MCF 10A (cell line): ENCODE results near the gene NXPH3. TPM values are rescaled to one million over a fixed set of nuclear protein-coding genes. Genes with fewer than 3 reads are reported as not detected.

ENCODE experiments used
- BruUV-seq: library from RNA; stranded (reverse); fragments of 400-500 nt; replicated peaks from 2 replicates; lab custom pipeline; 2021; lab: Mats Ljungman, UMichigan
- CTCF ChIA-PET: fragments of 300-600 bp; sonication (Branson Sonifier 250); formaldehyde crosslinking; extraction: SDS; loops from one replicate; lab custom pipeline; 2021; ENCODE audit warnings: antibody characterized with exemption, inconsistent platforms; lab: Yijun Ruan, JAX
- POLR2A ChIA-PET: fragments of 300-600, 350-650 bp; sonication (Branson Sonifier 250); formaldehyde crosslinking; extraction: SDS; loops from one replicate; lab custom pipeline; 2020; ENCODE audit warnings: antibody characterized with exemption, inconsistent platforms; lab: Yijun Ruan, JAX
- DNase-seq: peaks from one replicate; pipeline ENCODE4 v3.0.0-alpha.2; 2018; ENCODE audit not compliant: unreplicated experiment
- H3K27ac Mint-ChIP-seq: one replicate; pipeline ENCODE4 v1.8.0; 2022; ENCODE audit warnings: mild to moderate bottlenecking, low read depth, mixed read lengths; ENCODE audit not compliant: unreplicated experiment
- H3K27me3 Mint-ChIP-seq: one replicate; pipeline ENCODE4 v1.8.0; 2022; ENCODE audit warnings: mixed read lengths; ENCODE audit not compliant: insufficient read depth, unreplicated experiment
- H3K36me3 Mint-ChIP-seq: one replicate; pipeline ENCODE4 v1.8.0; 2022; ENCODE audit warnings: mild to moderate bottlenecking, moderate library complexity, mixed read lengths; ENCODE audit not compliant: insufficient read depth, unreplicated experiment
- H3K4me1 Mint-ChIP-seq: one replicate; pipeline ENCODE4 v1.8.0; 2022; ENCODE audit warnings: mixed read lengths; ENCODE audit not compliant: insufficient read depth, unreplicated experiment
- H3K4me3 Mint-ChIP-seq: one replicate; pipeline ENCODE4 v1.8.0; 2022; ENCODE audit warnings: mild to moderate bottlenecking, moderate library complexity, mixed read lengths; ENCODE audit not compliant: unreplicated experiment
- H3K9me3 Mint-ChIP-seq: one replicate; pipeline ENCODE4 v1.8.0; 2022; ENCODE audit warnings: mixed read lengths; ENCODE audit not compliant: unreplicated experiment
- intact Hi-C: fragments of 100-400 bp; cut with micrococcal nuclease; formaldehyde crosslinking; loops from 2 replicates; pipeline ENCODE4 v1.14.1; 2022
- total RNA-seq: library from RNA; stranded (reverse); gene quantifications from 2 replicates; pipeline ENCODE4 v1.2.3, GENCODE V29; 2022
- TF ChIP-seq, protein P1 (sequence below): fragments of 200-600 bp; IDR thresholded peaks from one replicate; pipeline ENCODE4 v1.8.0; 2022; ENCODE audit warnings: antibody characterized with exemption, mild to moderate bottlenecking; ENCODE audit not compliant: unreplicated experiment

Gene NXPH3
- total RNA-seq, 1 experiment from 2014 or later: not detected

DNA sequence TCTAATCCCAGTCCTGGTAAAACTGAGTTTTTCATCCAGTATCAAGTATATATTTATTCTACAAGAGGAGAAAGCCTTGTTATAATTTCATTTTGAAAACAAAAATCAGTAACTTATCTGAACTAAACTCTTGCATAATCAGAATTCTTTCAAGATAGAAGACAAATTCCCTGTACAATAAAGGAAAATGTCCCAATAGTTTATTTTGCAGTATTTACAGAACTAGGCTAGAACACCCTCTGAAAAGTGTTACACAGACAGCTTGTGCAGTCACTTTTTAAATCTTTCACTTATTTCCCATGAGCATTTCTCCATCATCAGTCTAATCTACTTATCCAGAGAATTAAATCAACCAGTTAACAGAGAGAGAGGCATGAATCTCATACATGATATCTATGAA lies 53.8 kb downstream of the NXPH3 start:
- peaks cover 15% of the 10 kb centered on the region for H3K36me3 Mint-ChIP-seq
- ChIA-PET CTCF (interaction anchor here (0.6 kb wide), 1 partner anchor 74 kb away, joined by 3 read pairs; no protein-coding TSS in a partner anchor), POLR2A (interaction anchor here (0.7 kb wide), 2 partner anchors 11 to 61 kb away, joined by 3 read pairs; no protein-coding TSS in a partner anchor)
- TF ChIP-seq, protein P1, sequence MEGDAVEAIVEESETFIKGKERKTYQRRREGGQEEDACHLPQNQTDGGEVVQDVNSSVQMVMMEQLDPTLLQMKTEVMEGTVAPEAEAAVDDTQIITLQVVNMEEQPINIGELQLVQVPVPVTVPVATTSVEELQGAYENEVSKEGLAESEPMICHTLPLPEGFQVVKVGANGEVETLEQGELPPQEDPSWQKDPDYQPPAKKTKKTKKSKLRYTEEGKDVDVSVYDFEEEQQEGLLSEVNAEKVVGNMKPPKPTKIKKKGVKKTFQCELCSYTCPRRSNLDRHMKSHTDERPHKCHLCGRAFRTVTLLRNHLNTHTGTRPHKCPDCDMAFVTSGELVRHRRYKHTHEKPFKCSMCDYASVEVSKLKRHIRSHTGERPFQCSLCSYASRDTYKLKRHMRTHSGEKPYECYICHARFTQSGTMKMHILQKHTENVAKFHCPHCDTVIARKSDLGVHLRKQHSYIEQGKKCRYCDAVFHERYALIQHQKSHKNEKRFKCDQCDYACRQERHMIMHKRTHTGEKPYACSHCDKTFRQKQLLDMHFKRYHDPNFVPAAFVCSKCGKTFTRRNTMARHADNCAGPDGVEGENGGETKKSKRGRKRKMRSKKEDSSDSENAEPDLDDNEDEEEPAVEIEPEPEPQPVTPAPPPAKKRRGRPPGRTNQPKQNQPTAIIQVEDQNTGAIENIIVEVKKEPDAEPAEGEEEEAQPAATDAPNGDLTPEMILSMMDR: no peak
- H3K4me3 Mint-ChIP-seq: no peak overlapping the region
- intact Hi-C loops: no loop called here
- no peak for DNase-seq
- no TSS peak for BruUV-seq
- no peak overlapping the region for H3K27ac Mint-ChIP-seq
- no peaks in the 10 kb centered on the region for H3K27me3 Mint-ChIP-seq
- peaks cover 11% of the 10 kb centered on the region for H3K4me1 Mint-ChIP-seq
- H3K9me3 Mint-ChIP-seq: no peaks in the 10 kb centered on the region

DNA sequence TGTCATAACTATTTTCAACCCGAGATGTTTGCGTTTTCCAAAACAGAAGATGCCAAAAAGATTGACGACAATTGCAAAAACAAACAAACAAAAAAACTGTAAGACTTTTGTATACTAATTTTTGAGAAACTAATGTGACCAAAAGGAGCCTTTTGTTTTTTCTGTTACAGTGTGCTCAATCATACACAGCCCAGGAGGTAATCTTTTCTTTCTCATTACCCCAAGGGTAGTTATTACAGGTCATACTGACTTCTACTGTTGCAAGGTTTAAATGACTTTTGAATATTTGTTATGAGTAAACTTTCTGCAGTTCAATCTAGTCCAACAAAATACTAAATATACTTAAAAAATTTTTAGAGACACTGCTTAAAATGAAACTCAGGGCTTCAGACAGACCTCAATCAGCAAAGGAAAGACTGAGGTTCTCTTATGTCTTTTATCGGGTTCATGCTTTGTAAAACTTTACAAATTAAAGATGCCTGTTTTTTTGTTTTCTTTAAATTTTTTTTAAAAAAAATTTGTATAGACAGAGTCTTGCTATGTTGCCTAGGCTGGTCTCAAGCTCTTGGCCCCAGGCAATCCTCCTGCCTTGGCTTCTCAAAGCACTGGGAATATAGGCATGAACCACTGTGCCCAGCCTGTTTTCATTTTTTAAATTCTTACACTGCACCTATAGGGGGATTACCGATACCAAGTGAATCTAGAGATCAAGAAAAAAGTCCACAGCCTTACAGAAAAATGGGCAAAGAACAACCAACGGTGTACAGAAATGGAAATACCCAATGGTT lies 54.6 kb downstream of the NXPH3 start:
- Mint-ChIP-seq H3K4me1 (peaks cover 11% of the 10 kb centered on the region), H3K27ac (no peak overlapping the region), H3K36me3 (peaks cover 17% of the 10 kb centered on the region), H3K4me3 (no peak overlapping the region), H3K9me3 (no peaks in the 10 kb centered on the region), H3K27me3 (no peaks in the 10 kb centered on the region)
- DNase-seq: no peak
- POLR2A ChIA-PET: interaction anchor here (0.7 to 4.1 kb wide), 3 partner anchors 12 to 62 kb away, joined by 3 to 22 read pairs (median 3); no protein-coding TSS in a partner anchor
- BruUV-seq: no TSS peak
- TF ChIP-seq, protein P1: no peak
- intact Hi-C loops: no loop called here
- CTCF ChIA-PET: no interaction called here

DNA sequence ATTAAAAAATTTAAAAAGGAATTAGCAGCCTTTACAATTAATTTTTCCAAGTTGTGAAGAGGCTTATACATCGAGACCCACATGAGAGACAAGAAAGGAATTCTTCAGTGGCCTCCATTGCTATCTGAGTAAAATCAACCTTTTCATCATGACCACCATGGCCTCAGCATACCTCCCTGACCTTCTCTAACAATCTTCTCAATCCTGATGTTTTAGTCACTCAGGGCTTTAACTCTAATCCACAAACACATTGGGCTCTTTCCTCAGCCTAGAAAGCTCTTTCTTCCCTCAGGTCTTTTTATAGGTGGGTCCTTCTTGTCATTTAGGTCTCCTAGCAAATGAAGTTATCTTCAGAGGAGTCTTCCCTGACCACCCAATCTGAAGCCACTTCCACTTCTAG lies 55.8 kb downstream of the NXPH3 start:
- intact Hi-C loops: no loop called here
- TF ChIP-seq, protein P1: no peak
- no peak overlapping the region for H3K27ac Mint-ChIP-seq

More for the DNA sequence above, 55.8 kb downstream of the NXPH3 start:
- Mint-ChIP-seq H3K36me3 (peaks cover 18% of the 10 kb centered on the region), H3K9me3 (no peaks in the 10 kb centered on the region), H3K4me1 (peaks cover 11% of the 10 kb centered on the region), H3K27me3 (no peaks in the 10 kb centered on the region), H3K4me3 (no peak overlapping the region)
- POLR2A ChIA-PET: interaction anchor here (0.5 to 4.1 kb wide), 2 partner anchors 14 to 46 kb away, joined by 4 to 22 read pairs; no protein-coding TSS in a partner anchor
- BruUV-seq: no TSS peak
- no peak for DNase-seq
- CTCF ChIA-PET: interaction anchor here (0.7 kb wide), 2 partner anchors 64 to 115 kb away, joined by 3 to 6 read pairs; no protein-coding TSS in a partner anchor

Other genes with a start within 250 kb of the NXPH3 start
- 18.8 and 19.6 TPM in 2 replicates for gene ZNF652, start 213.6 kb upstream of the NXPH3 start, total RNA-seq
- 122 and 134 TPM in 2 replicates for gene PHB1, start 161.0 kb upstream of the NXPH3 start, total RNA-seq
- gene NGFR, start 80.6 kb upstream of the NXPH3 start, total RNA-seq: 0.22 and 0.26 TPM in 2 replicates
- 42.1 and 52.3 TPM in 2 replicates for gene SPOP, start 102.2 kb downstream of the NXPH3 start, total RNA-seq
- 99.6 and 130 TPM in 2 replicates for gene SLC35B1, start 132.1 kb downstream of the NXPH3 start, total RNA-seq
- gene FAM117A, start 188.3 kb downstream of the NXPH3 start, total RNA-seq: 2.0 and 5.0 TPM in 2 replicates
- gene KAT7, start 212.8 kb downstream of the NXPH3 start, total RNA-seq: 45.1 and 53.7 TPM in 2 replicates